SK-N-SH (cell line): ENCODE results near the gene FYN. TPM values are rescaled to one million over a fixed set of nuclear protein-coding genes. Genes with fewer than 3 reads are reported as not detected.

Experiments
- CTCF ChIA-PET: fragments of 300-600, 350-600 bp; formaldehyde crosslinking; extraction: SDS; loops from one replicate; lab custom pipeline; 2021; lab: Yijun Ruan, JAX
- POLR2A ChIA-PET: fragments of 350-600 bp; sonication (Branson Sonifier 250); formaldehyde crosslinking; extraction: SDS; loops from one replicate; lab custom pipeline; 2020; ENCODE audit warnings: antibody characterized with exemption, inconsistent platforms; lab: Yijun Ruan, JAX
- DNase-seq: peaks from one replicate; pipeline ENCODE4 v3.0.0; 2012
- H2AFZ ChIP-seq: fragments of 200-600 bp; sonication (generic); 2 replicates; pipeline ENCODE4 v1.8.1; 2016; ENCODE audit warnings: antibody characterized with exemption, mild to moderate bottlenecking, low read depth
- H3F3A ChIP-seq: fragments of 200-600 bp; sonication (generic); replicated peaks from 2 replicates; pipeline ENCODE3; 2016; ENCODE audit warnings: antibody characterized with exemption, mild to moderate bottlenecking; ENCODE audit not compliant: insufficient read depth
- H3K27ac ChIP-seq, 2 experiments: fragments of 200-500 bp in 1 of 2; fragments of 200-600 bp in 1 of 2; sonication (Bioruptor generic) in 1 of 2; sonication (generic), shearing (Covaris generic) in 1 of 2; 2 replicates each; pipeline versions ENCODE4 v1.5.1 to v1.6.1; 2014 to 2016; ENCODE audit warnings: low read depth in 2 of 2, inconsistent platforms in 1 of 2, low read length in 1 of 2, mild to moderate bottlenecking in 1 of 2, mixed read lengths in 1 of 2
- H3K27me3 ChIP-seq: fragments of 200-600 bp; sonication (generic), shearing (Covaris generic); 2 replicates; pipeline ENCODE4 v1.6.1; 2016; ENCODE audit warnings: mixed run types; ENCODE audit not compliant: insufficient read depth
- H3K36me3 ChIP-seq, 2 experiments: fragments of 200-500 bp in 1 of 2; fragments of 200-600 bp in 1 of 2; sonication (Bioruptor generic) in 1 of 2; sonication (generic) in 1 of 2; replicated peaks in 1 of 2; 2 replicates each; pipeline versions ENCODE3 to v1.5.1; 2014 to 2016; ENCODE audit warnings: low read length in 1 of 2, mild to moderate bottlenecking in 1 of 2; ENCODE audit not compliant: insufficient read depth in 2 of 2, control insufficient read depth in 1 of 2
- H3K4me1 ChIP-seq, 2 experiments: fragments of 200-500 bp in 1 of 2; fragments of 200-600 bp in 1 of 2; sonication (Bioruptor generic) in 1 of 2; sonication (generic), shearing (Covaris generic) in 1 of 2; 2 replicates each; pipeline versions ENCODE4 v1.5.1 to v1.6.1; 2014 to 2016; ENCODE audit warnings: low read depth in 1 of 2, low read length in 1 of 2, mixed run types in 1 of 2; ENCODE audit not compliant: insufficient read depth in 2 of 2, control insufficient read depth in 1 of 2
- H3K4me2 ChIP-seq: fragments of 200-600 bp; sonication (generic), shearing (Covaris generic); 2 replicates; pipeline ENCODE4 v1.6.1; 2017; ENCODE audit warnings: mixed run types
- H3K4me3 ChIP-seq, 2 experiments: fragments of 200-500 bp in 1 of 2; fragments of 200-600 bp in 1 of 2; sonication (Bioruptor generic) in 1 of 2; sonication (generic), shearing (Covaris generic) in 1 of 2; 2 replicates each; pipeline versions ENCODE4 v1.5.1 to v1.8.1; 2014 to 2016; ENCODE audit warnings: low read depth in 2 of 2, inconsistent platforms in 1 of 2, low read length in 1 of 2, mild to moderate bottlenecking in 1 of 2, mixed read lengths in 1 of 2, moderate library complexity in 1 of 2
- H3K79me2 ChIP-seq: fragments of 200-600 bp; sonication (generic); 2 replicates; pipeline ENCODE4 v1.8.1; 2017; ENCODE audit warnings: mild to moderate bottlenecking; ENCODE audit not compliant: insufficient read depth
- H3K9ac ChIP-seq: fragments of 200-600 bp; sonication (generic); 2 replicates; pipeline ENCODE4 v1.6.1; 2017; ENCODE audit warnings: mixed run types
- H3K9me2 ChIP-seq: fragments of 200-600 bp; sonication (generic); 2 replicates; pipeline ENCODE4 v1.6.1; 2017; ENCODE audit warnings: mixed run types
- H3K9me3 ChIP-seq: fragments of 200-600 bp; sonication (generic); 2 replicates; pipeline ENCODE4 v1.6.1; 2017; ENCODE audit warnings: mixed run types, mild to moderate bottlenecking, moderate library complexity
- H4K20me1 ChIP-seq: fragments of 200-600 bp; sonication (generic); 2 replicates; pipeline ENCODE4 v1.6.1; 2017; ENCODE audit warnings: mild to moderate bottlenecking, mixed run types; ENCODE audit not compliant: insufficient read depth
- NFIC ChIP-seq: IDR thresholded peaks from 2 replicates; pipeline ENCODE4 v1.4.0; 2012; ENCODE audit warnings: borderline replicate concordance
- RFX5 ChIP-seq: IDR thresholded peaks from 2 replicates; pipeline ENCODE4 v1.6.1; 2012; ENCODE audit warnings: mild to moderate bottlenecking, improper control_type of control experiment, low read length
- TAF1 ChIP-seq: IDR thresholded peaks from 2 replicates; pipeline ENCODE4 v1.6.1; 2012; ENCODE audit warnings: low read depth, mild to moderate bottlenecking, low read length, moderate library complexity, borderline replicate concordance
- TCF12 ChIP-seq: IDR thresholded peaks from 2 replicates; pipeline ENCODE4 v1.4.0; 2012
- WGBS: methylation state at CpG from one replicate; pipeline ENCODE4 v1.1.6; 2017; ENCODE audit warnings: low lambda C conversion rate; 5-methylcytosine and 5-hydroxymethylcytosine counted together
- polyA plus RNA-seq, 3 experiments: library from polyadenylated mRNA; depleted of rRNA; stranded (reverse); fragments of >200 nt; gene quantifications; 2 replicates each; pipeline ENCODE4 v1.2.3, GENCODE V29; 2012
- TF ChIP-seq, protein P1 (sequence below): IDR thresholded peaks from 2 replicates; pipeline ENCODE4 v1.4.0; 2012; ENCODE audit warnings: low read depth, borderline replicate concordance
- TF ChIP-seq, protein P2 (sequence below): fragments of 150-350 bp; IDR thresholded peaks from 2 replicates; pipeline ENCODE4 v1.6.1; 2016; ENCODE audit warnings: mild to moderate bottlenecking, low read depth, low read length
- TF ChIP-seq, protein P3 (sequence below): fragments of 200-600 bp; sonication (generic); IDR thresholded peaks from 2 replicates; pipeline ENCODE4 v1.6.1; 2017; ENCODE audit warnings: antibody characterized with exemption, mild to moderate bottlenecking, moderate library complexity
- TF ChIP-seq, protein P4 (sequence below): IDR thresholded peaks from 2 replicates; pipeline ENCODE4; 2012

The FYN gene
- polyA plus RNA-seq, 1 of the 3 experiments (the other 2 are of a cell fraction), result 31.0 TPM

DNA sequence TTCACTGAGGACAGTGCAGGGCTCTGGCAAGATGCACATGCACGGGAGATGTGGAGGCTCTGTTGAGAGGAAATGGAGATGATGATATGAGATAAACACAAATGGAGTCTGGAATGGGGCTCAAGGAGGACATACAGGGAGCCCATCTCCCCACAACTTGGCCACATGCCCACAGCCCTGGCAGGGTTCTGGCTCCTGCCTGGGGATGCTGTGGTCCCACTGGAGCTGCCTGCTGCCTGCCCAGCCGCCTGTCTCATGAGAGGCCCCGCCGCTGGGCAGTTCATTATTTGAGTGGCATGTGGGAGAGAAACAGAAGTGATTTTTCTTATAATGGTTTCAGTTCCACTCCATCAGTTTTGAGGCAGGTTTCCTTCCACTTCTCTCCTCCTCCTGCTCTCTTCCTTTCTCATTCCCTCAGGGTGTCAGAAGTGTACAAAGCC is 134.0 kb downstream of the FYN start (continued):
- TF ChIP-seq, protein P1, sequence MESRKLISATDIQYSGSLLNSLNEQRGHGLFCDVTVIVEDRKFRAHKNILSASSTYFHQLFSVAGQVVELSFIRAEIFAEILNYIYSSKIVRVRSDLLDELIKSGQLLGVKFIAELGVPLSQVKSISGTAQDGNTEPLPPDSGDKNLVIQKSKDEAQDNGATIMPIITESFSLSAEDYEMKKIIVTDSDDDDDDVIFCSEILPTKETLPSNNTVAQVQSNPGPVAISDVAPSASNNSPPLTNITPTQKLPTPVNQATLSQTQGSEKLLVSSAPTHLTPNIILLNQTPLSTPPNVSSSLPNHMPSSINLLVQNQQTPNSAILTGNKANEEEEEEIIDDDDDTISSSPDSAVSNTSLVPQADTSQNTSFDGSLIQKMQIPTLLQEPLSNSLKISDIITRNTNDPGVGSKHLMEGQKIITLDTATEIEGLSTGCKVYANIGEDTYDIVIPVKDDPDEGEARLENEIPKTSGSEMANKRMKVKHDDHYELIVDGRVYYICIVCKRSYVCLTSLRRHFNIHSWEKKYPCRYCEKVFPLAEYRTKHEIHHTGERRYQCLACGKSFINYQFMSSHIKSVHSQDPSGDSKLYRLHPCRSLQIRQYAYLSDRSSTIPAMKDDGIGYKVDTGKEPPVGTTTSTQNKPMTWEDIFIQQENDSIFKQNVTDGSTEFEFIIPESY, result no peak
- TF ChIP-seq RFX5 (no peak), NFIC (peak; percentile 28; the same call in 1 of the 2 replicates)
- TF ChIP-seq, protein P2, sequence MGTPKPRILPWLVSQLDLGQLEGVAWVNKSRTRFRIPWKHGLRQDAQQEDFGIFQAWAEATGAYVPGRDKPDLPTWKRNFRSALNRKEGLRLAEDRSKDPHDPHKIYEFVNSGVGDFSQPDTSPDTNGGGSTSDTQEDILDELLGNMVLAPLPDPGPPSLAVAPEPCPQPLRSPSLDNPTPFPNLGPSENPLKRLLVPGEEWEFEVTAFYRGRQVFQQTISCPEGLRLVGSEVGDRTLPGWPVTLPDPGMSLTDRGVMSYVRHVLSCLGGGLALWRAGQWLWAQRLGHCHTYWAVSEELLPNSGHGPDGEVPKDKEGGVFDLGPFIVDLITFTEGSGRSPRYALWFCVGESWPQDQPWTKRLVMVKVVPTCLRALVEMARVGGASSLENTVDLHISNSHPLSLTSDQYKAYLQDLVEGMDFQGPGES, result no peak
- TF ChIP-seq, protein P3, sequence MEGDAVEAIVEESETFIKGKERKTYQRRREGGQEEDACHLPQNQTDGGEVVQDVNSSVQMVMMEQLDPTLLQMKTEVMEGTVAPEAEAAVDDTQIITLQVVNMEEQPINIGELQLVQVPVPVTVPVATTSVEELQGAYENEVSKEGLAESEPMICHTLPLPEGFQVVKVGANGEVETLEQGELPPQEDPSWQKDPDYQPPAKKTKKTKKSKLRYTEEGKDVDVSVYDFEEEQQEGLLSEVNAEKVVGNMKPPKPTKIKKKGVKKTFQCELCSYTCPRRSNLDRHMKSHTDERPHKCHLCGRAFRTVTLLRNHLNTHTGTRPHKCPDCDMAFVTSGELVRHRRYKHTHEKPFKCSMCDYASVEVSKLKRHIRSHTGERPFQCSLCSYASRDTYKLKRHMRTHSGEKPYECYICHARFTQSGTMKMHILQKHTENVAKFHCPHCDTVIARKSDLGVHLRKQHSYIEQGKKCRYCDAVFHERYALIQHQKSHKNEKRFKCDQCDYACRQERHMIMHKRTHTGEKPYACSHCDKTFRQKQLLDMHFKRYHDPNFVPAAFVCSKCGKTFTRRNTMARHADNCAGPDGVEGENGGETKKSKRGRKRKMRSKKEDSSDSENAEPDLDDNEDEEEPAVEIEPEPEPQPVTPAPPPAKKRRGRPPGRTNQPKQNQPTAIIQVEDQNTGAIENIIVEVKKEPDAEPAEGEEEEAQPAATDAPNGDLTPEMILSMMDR, result no peak

DNA sequence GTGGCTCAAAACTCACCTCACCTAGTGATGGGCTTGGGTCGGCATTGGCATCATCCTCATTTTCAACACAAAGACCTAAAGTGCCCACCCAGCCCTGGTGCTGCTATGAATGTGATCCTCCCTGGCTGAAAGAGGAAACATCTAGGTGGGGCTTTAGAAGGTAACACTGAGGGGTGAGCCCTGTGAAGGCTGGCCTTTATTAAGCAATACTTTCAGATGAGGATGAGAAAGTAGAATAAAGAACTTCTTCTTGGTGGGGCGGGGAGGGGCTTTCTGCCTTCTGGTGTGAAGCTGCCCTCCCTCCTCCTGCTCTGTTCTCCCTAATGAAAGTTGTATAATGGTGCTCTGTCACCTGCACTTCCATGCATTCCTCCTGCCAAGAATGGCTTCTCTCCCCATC is 134.6 kb downstream of the FYN start:
- H3K27ac ChIP-seq, result peak overlapping the region in 1 of 2 experiments; percentile 90; a peak in 2 of 4 replicates
- no peak for DNase-seq
- 93% methylated on average over 2 of the region's 2 CpGs for WGBS
- H3K36me3 ChIP-seq, result peaks cover 0 to under 1% of the 10 kb centered on the region in 2 experiments
- no peak overlapping the region for H3K4me2 ChIP-seq
- H3K9me3 ChIP-seq, result no peaks in the 10 kb centered on the region
- no peaks in the 10 kb centered on the region for H3K27me3 ChIP-seq
- no peaks in the 10 kb centered on the region for H4K20me1 ChIP-seq
- no peak overlapping the region for H3K4me3 ChIP-seq
- CTCF ChIA-PET, result interaction anchor here (0.8 to 1.7 kb wide), 4 partner anchors 22 to 302 kb away, joined by 3 to 8 read pairs (median 3); no protein-coding TSS in a partner anchor
- no peaks in the 10 kb centered on the region for H3K79me2 ChIP-seq
- H3F3A ChIP-seq, result no peaks in the 10 kb centered on the region
- TF ChIP-seq, protein P4, sequence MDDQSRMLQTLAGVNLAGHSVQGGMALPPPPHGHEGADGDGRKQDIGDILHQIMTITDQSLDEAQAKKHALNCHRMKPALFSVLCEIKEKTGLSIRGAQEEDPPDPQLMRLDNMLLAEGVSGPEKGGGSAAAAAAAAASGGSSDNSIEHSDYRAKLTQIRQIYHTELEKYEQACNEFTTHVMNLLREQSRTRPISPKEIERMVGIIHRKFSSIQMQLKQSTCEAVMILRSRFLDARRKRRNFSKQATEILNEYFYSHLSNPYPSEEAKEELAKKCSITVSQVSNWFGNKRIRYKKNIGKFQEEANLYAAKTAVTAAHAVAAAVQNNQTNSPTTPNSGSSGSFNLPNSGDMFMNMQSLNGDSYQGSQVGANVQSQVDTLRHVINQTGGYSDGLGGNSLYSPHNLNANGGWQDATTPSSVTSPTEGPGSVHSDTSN, result no peak
- TF ChIP-seq TCF12 (no peak), TAF1 (no peak)
- TF ChIP-seq, all 33 proteins: peak for 0
- H3K9ac ChIP-seq, result no peak overlapping the region
- POLR2A ChIA-PET, result interaction anchor here (0.6 kb wide), 1 partner anchor 135 kb away, joined by 3 read pairs; the partner anchor contains the start of gene FYN
- H2AFZ ChIP-seq, result no peak overlapping the region
- no peaks in the 10 kb centered on the region for H3K9me2 ChIP-seq
- H3K4me1 ChIP-seq, result peaks cover 5 to 38% of the 10 kb centered on the region in 2 experiments; a peak in 2 of 4 replicates
